ENCODE measurements around the gene DOCK2. TPM values are rescaled to one million over a fixed set of nuclear protein-coding genes. Genes with fewer than 3 reads are reported as not detected.

The DOCK2 gene
- total RNA-seq, 1 donor: 6.2 TPM

- no peaks in the 10 kb centered on the region for H3K36me3 ChIP-seq (ENCODE audit: insufficient read depth, low read length)
- no peak for TF ChIP-seq CTCF (IDR thresholded peaks at IDR 0.05; ENCODE audit: extremely low read depth, low read depth, low read length)
- DNase-seq (ENCODE audit: insufficient read length, low spot score, missing footprints): no peak
- no peaks in the 10 kb centered on the region for H4K20me1 ChIP-seq (ENCODE audit: insufficient read depth, low read length)
- no peak overlapping the region for H3K4me2 ChIP-seq (ENCODE audit: insufficient read depth, low read length)
- no peaks in the 10 kb centered on the region for H3K27me3 ChIP-seq (ENCODE audit: insufficient read depth, low read length)
- H3K4me1 ChIP-seq (ENCODE audit: insufficient read depth, low read length): no peaks in the 10 kb centered on the region
- no peak overlapping the region for H3K4me3 ChIP-seq (ENCODE audit: insufficient read depth, low read length)
- H3K27ac ChIP-seq (ENCODE audit: low read depth, low read length): no peak overlapping the region
- no peaks in the 10 kb centered on the region for H3K9me3 ChIP-seq (ENCODE audit: low read depth, low read length)
- no peak overlapping the region for H2AFZ ChIP-seq (ENCODE audit: low read length)
- no peaks in the 10 kb centered on the region for H3K79me2 ChIP-seq (ENCODE audit: insufficient read depth, low read length)
Observed at GRCh38 chr5:169851321-169851850, 214.3 kb downstream of the DOCK2 start.

- Histone ChIP-seq H3K27me3 (ENCODE audit: insufficient read depth, low read length) (no peaks in the 10 kb centered on the region), H2AFZ (ENCODE audit: low read length) (no peak overlapping the region), H3K27ac (ENCODE audit: low read depth, low read length) (peak overlapping the region; percentile 35), H3K4me1 (ENCODE audit: insufficient read depth, low read length) (peaks cover 4% of the 10 kb centered on the region), H4K20me1 (ENCODE audit: insufficient read depth, low read length) (no peaks in the 10 kb centered on the region), H3K79me2 (ENCODE audit: insufficient read depth, low read length) (no peaks in the 10 kb centered on the region), H3K4me2 (ENCODE audit: insufficient read depth, low read length) (no peak overlapping the region), H3K36me3 (ENCODE audit: insufficient read depth, low read length) (no peaks in the 10 kb centered on the region), H3K9me3 (ENCODE audit: low read depth, low read length) (no peaks in the 10 kb centered on the region), H3K4me3 (ENCODE audit: insufficient read depth, low read length) (no peak overlapping the region)
- no peak for TF ChIP-seq CTCF (IDR thresholded peaks at IDR 0.05; ENCODE audit: extremely low read depth, low read depth, low read length)
- DNase-seq (ENCODE audit: insufficient read length, low spot score, missing footprints): peak; percentile 54
Observed at GRCh38 chr5:169856571-169856970, 219.5 kb downstream of the DOCK2 start.

- H3K27me3 ChIP-seq (ENCODE audit: insufficient read depth, low read length): no peaks in the 10 kb centered on the region
- H3K36me3 ChIP-seq (ENCODE audit: insufficient read depth, low read length): peaks cover 4% of the 10 kb centered on the region
- H3K4me3 ChIP-seq (ENCODE audit: insufficient read depth, low read length): no peak overlapping the region
- H3K79me2 ChIP-seq (ENCODE audit: insufficient read depth, low read length): no peaks in the 10 kb centered on the region
- H3K4me1 ChIP-seq (ENCODE audit: insufficient read depth, low read length): peaks cover 14% of the 10 kb centered on the region
- H3K27ac ChIP-seq (ENCODE audit: low read depth, low read length): no peak overlapping the region
- TF ChIP-seq CTCF (IDR thresholded peaks at IDR 0.05; ENCODE audit: extremely low read depth, low read depth, low read length): no peak
- H3K4me2 ChIP-seq (ENCODE audit: insufficient read depth, low read length): no peak overlapping the region
- no peak for DNase-seq (ENCODE audit: insufficient read length, low spot score, missing footprints)
- no peaks in the 10 kb centered on the region for H3K9me3 ChIP-seq (ENCODE audit: low read depth, low read length)
- no peaks in the 10 kb centered on the region for H4K20me1 ChIP-seq (ENCODE audit: insufficient read depth, low read length)
- no peak overlapping the region for H2AFZ ChIP-seq (ENCODE audit: low read length)
Observed at GRCh38 chr5:169860585-169860984, 223.5 kb downstream of the DOCK2 start.

GRCh38 chr5:169861433-169861832 lies 224.4 kb downstream of the DOCK2 start:
- H4K20me1 ChIP-seq (ENCODE audit: insufficient read depth, low read length): no peaks in the 10 kb centered on the region
- peaks cover 4% of the 10 kb centered on the region for H3K36me3 ChIP-seq (ENCODE audit: insufficient read depth, low read length)
- no peaks in the 10 kb centered on the region for H3K79me2 ChIP-seq (ENCODE audit: insufficient read depth, low read length)
- peaks cover 14% of the 10 kb centered on the region for H3K4me1 ChIP-seq (ENCODE audit: insufficient read depth, low read length)
- no peaks in the 10 kb centered on the region for H3K27me3 ChIP-seq (ENCODE audit: insufficient read depth, low read length)
- H3K9me3 ChIP-seq (ENCODE audit: low read depth, low read length): no peaks in the 10 kb centered on the region
- H2AFZ ChIP-seq (ENCODE audit: low read length): no peak overlapping the region
- DNase-seq (ENCODE audit: insufficient read length, low spot score, missing footprints): peak; percentile 11
- no peak for TF ChIP-seq CTCF (IDR thresholded peaks at IDR 0.05; ENCODE audit: extremely low read depth, low read depth, low read length)
- H3K4me3 ChIP-seq (ENCODE audit: insufficient read depth, low read length): no peak overlapping the region
- no peak overlapping the region for H3K4me2 ChIP-seq (ENCODE audit: insufficient read depth, low read length)
- H3K27ac ChIP-seq (ENCODE audit: low read depth, low read length): peak overlapping the region; percentile 69
